ENCODE measurements around the gene LSP1. TPM values are rescaled to one million over a fixed set of nuclear protein-coding genes. Genes with fewer than 3 reads are reported as not detected.
"Not testable (repeated sequence)": the region's sequence is repeated elsewhere in the genome, so short reads cannot be mapped to it uniquely, and the experiment has no call there.

The LSP1 gene
- total and polyA plus RNA-seq, 2 experiments from 2014 or later, result 2.8 TPM; not detected in 1

DNA sequence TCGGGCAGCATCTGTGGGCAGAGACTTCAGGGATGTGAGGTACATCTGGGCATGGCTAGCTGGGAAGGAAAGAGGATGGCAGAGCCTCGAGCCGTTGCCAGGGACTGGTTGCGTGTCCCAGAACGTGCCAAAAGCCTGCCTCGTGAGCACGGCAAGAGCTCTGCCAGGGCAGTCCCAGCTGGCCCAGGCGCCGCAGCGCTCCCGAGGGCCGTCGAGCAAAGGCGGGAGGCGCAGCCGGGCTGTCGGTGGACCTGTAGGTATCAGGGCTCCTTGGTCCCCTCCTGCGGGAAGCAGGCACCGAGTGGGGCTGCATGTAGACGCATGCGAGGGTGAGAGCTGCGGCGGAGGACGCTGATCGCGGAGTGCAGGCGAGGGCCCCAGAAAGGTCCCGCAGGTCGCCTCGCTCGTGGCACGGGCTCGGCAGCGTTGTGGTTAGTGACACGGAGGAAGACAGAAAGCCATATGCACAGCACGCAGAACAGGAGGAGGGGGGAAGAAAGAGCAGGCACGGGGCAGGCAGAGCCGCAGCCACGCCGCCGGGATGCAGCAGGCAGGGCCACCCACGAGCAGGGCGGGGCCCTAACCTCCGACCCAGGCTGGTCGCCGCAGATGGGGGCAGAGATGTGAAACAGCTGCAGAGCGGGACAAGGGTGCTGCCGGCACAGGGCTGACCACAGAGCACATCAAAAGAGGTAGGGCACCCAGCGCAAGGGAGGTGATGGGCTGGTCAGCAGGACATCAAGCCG lies 18.0 kb downstream of the LSP1 start:
- TF ChIP-seq, protein P1, sequence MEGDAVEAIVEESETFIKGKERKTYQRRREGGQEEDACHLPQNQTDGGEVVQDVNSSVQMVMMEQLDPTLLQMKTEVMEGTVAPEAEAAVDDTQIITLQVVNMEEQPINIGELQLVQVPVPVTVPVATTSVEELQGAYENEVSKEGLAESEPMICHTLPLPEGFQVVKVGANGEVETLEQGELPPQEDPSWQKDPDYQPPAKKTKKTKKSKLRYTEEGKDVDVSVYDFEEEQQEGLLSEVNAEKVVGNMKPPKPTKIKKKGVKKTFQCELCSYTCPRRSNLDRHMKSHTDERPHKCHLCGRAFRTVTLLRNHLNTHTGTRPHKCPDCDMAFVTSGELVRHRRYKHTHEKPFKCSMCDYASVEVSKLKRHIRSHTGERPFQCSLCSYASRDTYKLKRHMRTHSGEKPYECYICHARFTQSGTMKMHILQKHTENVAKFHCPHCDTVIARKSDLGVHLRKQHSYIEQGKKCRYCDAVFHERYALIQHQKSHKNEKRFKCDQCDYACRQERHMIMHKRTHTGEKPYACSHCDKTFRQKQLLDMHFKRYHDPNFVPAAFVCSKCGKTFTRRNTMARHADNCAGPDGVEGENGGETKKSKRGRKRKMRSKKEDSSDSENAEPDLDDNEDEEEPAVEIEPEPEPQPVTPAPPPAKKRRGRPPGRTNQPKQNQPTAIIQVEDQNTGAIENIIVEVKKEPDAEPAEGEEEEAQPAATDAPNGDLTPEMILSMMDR (IDR thresholded peaks at IDR 0.05; ENCODE audit: low read depth, low read length), result no peak
- H3K4me1 ChIP-seq (ENCODE audit: low read depth), result no peaks in the 10 kb centered on the region
- H3K36me3 ChIP-seq, result no peaks in the 10 kb centered on the region
- no peak overlapping the region for H3K4me3 ChIP-seq
- no peak overlapping the region for H3K27ac ChIP-seq
- no peak for DNase-seq (ENCODE audit: low read depth in 1 of 2, low spot score in 1 of 2)
- peaks cover 8% of the 10 kb centered on the region for H3K27me3 ChIP-seq
- H3K9me3 ChIP-seq (ENCODE audit: low read depth), result no peaks in the 10 kb centered on the region

DNA sequence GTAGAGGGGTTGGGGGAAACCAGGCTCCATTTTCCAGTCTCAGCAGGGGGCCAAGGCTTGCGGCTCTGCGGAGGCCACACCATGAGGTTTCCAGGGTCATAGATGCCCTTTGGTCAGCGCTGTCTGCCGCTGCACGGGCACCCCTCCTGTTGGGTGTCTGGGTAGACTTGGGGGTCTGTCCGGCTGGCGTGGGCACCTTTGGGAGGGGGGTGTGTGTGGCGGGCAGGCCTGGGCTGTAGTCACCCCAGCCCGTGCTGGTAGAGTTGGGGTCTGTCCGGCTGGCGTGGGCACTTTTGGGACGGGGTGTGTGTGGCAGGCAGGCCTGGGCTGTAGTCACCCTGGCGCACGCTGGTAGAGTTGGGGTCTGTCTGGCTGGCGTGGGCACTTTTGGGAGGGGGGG lies 18.6 kb downstream of the LSP1 start:
- Histone ChIP-seq H3K36me3 (no peaks in the 10 kb centered on the region), H3K27me3 (peaks cover 8% of the 10 kb centered on the region), H3K4me1 (ENCODE audit: low read depth) (no peaks in the 10 kb centered on the region), H3K9me3 (ENCODE audit: low read depth) (no peaks in the 10 kb centered on the region), H3K27ac (no peak overlapping the region), H3K4me3 (no peak overlapping the region)
- no peak for DNase-seq (ENCODE audit: low read depth in 1 of 2, low spot score in 1 of 2)
- TF ChIP-seq, protein P1 (IDR thresholded peaks at IDR 0.05; ENCODE audit: low read depth, low read length), result no peak

DNA sequence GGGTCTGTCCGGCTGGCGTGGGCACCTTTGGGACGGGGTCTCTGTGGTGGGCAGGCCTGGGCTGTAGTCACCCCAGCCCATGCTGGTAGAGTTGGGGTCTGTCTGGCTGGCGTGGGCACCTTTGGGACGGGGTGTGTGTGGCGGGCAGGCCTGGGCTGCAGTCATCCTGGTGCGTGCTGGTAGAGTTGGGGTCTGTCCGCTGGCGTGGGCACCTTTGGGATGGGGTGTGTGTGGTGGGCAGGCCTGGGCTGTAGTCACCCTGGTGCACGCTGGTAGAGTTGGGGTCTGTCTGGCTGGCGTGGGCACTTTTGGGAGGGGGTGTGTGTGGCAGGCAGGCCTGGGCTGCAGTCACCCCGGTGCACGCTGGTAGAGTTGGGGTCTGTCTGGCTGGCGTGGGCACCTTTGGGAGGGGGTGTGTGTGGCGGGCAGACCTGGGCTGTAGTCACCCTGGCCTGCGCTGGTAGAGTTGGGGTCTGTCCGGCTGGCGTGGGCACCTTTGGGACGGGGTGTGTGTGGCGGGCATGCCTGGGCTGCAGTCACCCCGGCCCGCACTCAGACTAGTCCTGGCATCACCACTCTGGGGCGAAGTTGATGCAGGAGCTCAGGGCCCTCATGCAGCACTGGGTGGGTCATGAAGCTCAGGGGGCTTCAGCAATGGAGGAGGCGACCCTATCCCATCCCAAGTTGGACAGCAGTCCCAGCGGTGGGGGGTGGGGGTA lies 19.5 kb downstream of the LSP1 start:
- TF ChIP-seq, protein P1 (IDR thresholded peaks at IDR 0.05; ENCODE audit: low read depth, low read length), result no peak
- DNase-seq (ENCODE audit: low read depth in 1 of 2, low spot score in 1 of 2), result no peak
- H3K36me3 ChIP-seq, result no peaks in the 10 kb centered on the region
- H3K9me3 ChIP-seq (ENCODE audit: low read depth), result no peaks in the 10 kb centered on the region
- H3K4me1 ChIP-seq (ENCODE audit: low read depth), result no peaks in the 10 kb centered on the region
- H3K27me3 ChIP-seq, result peaks cover 8% of the 10 kb centered on the region
- no peak overlapping the region for H3K4me3 ChIP-seq
- no peak overlapping the region for H3K27ac ChIP-seq

DNA sequence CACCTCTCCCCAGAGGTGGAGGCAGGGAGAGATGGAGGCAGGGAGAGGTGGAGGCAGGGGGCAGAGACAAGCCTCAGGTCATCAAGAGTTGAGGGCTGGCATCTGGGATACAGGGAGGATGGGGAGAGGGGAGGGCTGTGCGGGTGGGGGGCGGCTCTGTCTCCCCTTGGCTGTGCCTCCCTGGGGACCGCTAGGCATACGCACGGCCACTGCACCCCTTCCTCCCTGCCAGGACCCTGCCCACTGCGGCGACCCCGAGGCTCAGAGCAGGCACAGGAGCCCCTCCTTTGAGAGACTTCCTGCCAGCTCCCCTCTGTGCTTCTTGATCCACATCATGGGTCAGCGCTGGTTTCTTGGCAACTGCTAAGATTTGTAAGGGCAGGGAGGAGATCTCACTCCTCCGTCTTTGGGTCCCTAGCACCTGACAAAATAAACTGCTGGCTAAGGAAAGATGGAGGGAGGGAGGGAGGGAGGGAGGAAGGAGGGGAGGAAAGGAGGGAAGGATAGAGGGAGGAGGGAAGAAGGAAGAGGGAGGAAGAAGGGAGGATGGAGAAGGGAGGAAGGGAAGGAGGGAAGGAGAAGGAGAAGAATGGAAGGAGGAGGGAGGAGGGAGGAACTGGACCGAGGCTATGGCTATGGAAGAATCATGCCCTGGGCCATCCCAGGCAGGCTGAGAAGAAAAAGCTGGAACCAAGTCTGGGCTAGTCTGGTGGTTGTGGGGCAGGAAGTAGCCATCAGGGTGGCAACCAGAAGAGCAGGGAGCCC lies 20.3 kb downstream of the LSP1 start:
- Histone ChIP-seq H3K36me3 (no peaks in the 10 kb centered on the region), H3K4me3 (no peak overlapping the region), H3K27me3 (peaks cover 8% of the 10 kb centered on the region), H3K27ac (no peak overlapping the region), H3K4me1 (ENCODE audit: low read depth) (no peaks in the 10 kb centered on the region), H3K9me3 (ENCODE audit: low read depth) (no peaks in the 10 kb centered on the region)
- peak in 1 of 2 donors; percentile 63 for DNase-seq (ENCODE audit: low read depth in 1 of 2, low spot score in 1 of 2)
- TF ChIP-seq, protein P1 (IDR thresholded peaks at IDR 0.05; ENCODE audit: low read depth, low read length), result no peak

DNA sequence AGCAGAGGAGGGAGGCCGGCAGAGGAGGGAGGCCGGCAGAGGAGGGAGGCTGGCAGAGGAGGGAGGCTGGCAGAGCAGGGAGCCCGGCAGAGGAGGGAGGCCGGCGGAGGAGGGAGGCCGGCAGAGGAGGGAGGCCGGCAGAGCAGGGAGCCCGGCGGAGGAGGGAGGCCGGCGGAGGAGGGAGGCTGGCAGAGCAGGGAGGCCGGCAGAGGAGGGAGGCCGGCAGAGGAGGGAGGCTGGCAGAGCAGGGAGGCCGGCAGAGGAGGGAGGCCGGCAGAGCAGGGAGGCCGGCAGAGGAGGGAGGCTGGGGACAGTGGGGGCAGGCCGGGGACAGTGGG lies 20.9 kb downstream of the LSP1 start:
- H3K36me3 ChIP-seq; H3K4me3 ChIP-seq; H3K27ac ChIP-seq; DNase-seq (ENCODE audit: low read depth in 1 of 2, low spot score in 1 of 2); H3K9me3 ChIP-seq (ENCODE audit: low read depth); H3K4me1 ChIP-seq (ENCODE audit: low read depth); H3K27me3 ChIP-seq: not testable (repeated sequence)

DNA sequence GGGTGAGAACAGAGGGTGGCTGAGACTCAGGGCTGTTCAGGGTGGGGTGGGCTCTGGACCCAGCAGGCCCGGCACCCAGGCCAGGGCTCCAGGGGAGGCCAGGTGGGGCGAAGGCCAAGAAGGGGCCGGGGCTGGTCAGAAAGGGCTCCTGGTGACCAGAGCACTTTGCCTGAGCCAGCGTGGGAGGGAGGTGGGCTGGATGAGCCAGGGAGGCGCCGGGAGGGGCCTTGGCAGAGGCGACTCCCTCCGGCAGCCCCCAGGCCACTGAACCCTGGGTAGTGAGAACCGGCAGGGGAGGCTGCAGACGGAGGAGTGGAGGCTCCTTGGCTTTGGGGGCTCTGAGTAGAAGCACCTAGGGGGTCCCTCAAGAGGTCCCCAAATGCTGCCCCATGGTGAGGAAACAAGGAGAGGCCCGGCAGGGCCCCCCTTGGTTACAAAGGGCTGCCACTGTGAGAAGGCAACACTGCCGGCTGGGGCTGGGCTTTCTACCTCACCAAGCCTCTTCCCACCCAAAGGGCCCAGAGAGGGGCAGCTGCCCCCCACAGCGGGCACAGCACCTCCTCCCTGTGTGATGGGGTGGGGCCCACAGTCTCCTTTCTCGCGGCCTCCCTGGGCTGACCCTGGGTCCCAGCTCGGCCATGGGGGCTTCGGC lies 21.7 kb downstream of the LSP1 start:
- not testable (repeated sequence) for H3K36me3 ChIP-seq; H3K4me1 ChIP-seq (ENCODE audit: low read depth); H3K27ac ChIP-seq; H3K27me3 ChIP-seq; DNase-seq (ENCODE audit: low read depth in 1 of 2, low spot score in 1 of 2); H3K9me3 ChIP-seq (ENCODE audit: low read depth); H3K4me3 ChIP-seq
